IgD-negative memory B cell (primary cell): Measurements from ENCODE around the gene CD14. TPM values are rescaled to one million over a fixed set of nuclear protein-coding genes. Genes with fewer than 3 reads are reported as not detected.
"Not testable (repeated sequence)": the region's sequence is repeated elsewhere in the genome, so short reads cannot be mapped to it uniquely, and the experiment has no call there.

Experiments
- H3K27ac Mint-ChIP-seq, 3 donors: one replicate each; pipeline ENCODE4 v1.8.0; 2020 to 2022; ENCODE audit warnings: mild to moderate bottlenecking in 3 of 3, mixed read lengths in 3 of 3, moderate library complexity in 1 of 3
- H3K27me3 Mint-ChIP-seq: one replicate; pipeline ENCODE4 v1.8.0; 2021; ENCODE audit warnings: mixed read lengths
- H3K36me3 Mint-ChIP-seq: one replicate; pipeline ENCODE4 v1.8.0; 2020; ENCODE audit warnings: mild to moderate bottlenecking, mixed read lengths
- H3K4me1 Mint-ChIP-seq, 3 donors: one replicate each; pipeline ENCODE4 v1.8.0; 2020 to 2022; ENCODE audit warnings: mixed read lengths in 3 of 3, mild to moderate bottlenecking in 1 of 3
- H3K4me3 Mint-ChIP-seq, 4 donors: one replicate each; pipeline ENCODE4 v1.8.0; 2020 to 2022; ENCODE audit warnings: mild to moderate bottlenecking in 4 of 4, mixed read lengths in 4 of 4, moderate library complexity in 3 of 4
- H3K9me3 Mint-ChIP-seq, 3 donors: one replicate each; pipeline ENCODE4 v1.8.0; 2020 to 2021; ENCODE audit warnings: mixed read lengths in 3 of 3, mild to moderate bottlenecking in 1 of 3
- polyA plus RNA-seq: library from polyadenylated mRNA; unstranded; fragments of 300-500 nt; fragmentation: Illumina TruSeq; gene quantifications from one replicate; pipeline ENCODE4 v1.2.3, GENCODE V29; 2021

CD14 gene
- polyA plus RNA-seq, 1 donor from 2014 or later = 1.5 TPM

DNA sequence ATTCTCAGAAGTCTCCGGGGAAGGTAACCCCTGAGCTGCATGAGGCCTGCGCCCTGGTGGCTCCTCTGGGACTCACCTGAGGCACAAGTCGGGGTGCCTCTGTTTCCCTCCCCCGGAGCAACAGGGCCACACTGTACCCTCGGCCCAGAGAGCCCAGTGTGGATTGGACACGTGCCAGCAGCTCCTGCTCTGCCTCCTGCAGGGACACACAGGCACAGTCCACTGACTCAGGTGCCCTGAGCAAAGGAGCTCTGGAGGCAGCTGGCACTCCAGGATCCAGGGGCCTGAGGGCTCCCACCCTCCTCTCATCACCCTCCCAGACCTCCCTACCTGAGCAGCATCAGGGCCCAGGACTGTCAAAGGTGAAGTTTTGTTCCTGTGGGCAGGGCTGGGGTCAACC, 38.8 kb downstream of the CD14 start:
- H3K27ac Mint-ChIP-seq = no peak overlapping the region
- no peak overlapping the region for H3K4me3 Mint-ChIP-seq
- no peaks in the 10 kb centered on the region for H3K9me3 Mint-ChIP-seq
- H3K4me1 Mint-ChIP-seq = no peaks in the 10 kb centered on the region
- no peaks in the 10 kb centered on the region for H3K27me3 Mint-ChIP-seq
- no peaks in the 10 kb centered on the region for H3K36me3 Mint-ChIP-seq

DNA sequence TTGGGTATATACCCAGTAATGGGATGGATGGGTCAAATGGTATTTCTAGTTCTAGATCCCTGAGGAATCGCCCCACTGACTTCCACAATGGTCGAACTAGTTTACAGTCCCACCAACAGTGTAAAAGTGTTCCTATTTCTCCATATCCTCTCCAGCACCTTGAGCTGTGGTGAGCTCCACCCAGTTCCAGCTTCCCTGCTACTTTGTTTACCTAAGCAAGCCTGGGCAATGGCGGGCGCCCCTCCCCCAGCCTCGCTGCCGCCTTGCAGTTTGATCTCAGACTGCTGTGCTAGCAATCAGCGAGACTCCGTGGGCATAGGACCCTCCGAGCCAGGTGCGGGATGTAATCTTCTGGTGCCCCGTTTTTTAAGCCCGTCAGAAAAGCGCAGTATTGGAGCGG, 39.9 kb downstream of the CD14 start:
- H3K27ac Mint-ChIP-seq, H3K4me1 Mint-ChIP-seq, H3K36me3 Mint-ChIP-seq, H3K4me3 Mint-ChIP-seq, H3K9me3 Mint-ChIP-seq, H3K27me3 Mint-ChIP-seq: not testable (repeated sequence)

DNA sequence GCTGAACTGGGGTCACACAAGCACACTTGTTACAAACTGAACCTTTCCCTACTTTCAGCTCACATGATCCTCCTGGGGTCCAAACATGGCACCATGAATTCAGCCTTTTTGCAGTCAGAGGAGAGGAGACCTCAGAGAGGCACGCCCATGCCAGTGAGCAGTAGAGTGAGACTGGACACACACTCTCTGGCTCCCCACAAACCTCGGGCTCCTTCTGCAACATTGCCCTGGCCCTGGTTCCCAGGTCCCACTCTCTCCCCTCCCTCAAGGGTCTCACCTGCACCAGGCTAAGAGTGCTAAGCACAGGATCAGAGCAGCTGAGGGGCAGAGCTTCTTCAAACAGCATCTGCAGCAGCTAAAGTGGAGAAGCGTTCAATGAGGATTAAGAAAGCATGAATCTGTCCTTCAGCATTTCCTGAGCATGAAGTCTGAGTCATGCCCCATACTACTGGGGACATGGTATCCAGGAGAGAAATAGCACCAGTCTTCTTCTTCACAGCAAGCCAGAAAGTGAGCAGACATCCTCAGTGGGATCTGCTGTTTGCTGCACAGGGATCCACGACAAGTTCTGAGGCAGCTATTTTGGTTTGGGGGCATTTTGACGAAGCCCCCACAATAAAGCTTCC, 41.1 kb downstream of the CD14 start:
- Mint-ChIP-seq H3K4me1 (no peaks in the 10 kb centered on the region), H3K27ac (no peak overlapping the region), H3K36me3 (no peaks in the 10 kb centered on the region), H3K9me3 (no peaks in the 10 kb centered on the region), H3K27me3 (no peaks in the 10 kb centered on the region), H3K4me3 (no peak overlapping the region)

DNA sequence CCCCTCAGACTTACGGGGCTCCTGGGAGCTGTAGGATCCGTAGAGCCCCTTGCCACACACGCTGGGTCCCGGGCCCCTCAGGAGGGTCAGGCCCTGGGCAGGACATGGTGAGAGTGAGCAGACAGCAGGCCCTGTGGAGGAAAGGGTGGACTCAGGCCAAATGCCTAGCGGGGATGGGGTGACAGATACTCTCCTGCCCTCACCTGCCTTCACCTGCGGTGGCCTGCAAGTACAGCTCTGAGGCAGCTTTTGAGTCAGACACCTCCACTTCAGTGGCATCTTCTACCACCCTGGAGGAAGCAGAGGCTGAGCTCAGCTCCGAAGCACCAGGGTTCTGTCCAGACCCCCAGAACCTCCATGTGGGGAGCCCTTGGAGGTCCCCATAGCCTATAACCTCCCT, 42.1 kb downstream of the CD14 start:
- no peaks in the 10 kb centered on the region for H3K4me1 Mint-ChIP-seq

DNA sequence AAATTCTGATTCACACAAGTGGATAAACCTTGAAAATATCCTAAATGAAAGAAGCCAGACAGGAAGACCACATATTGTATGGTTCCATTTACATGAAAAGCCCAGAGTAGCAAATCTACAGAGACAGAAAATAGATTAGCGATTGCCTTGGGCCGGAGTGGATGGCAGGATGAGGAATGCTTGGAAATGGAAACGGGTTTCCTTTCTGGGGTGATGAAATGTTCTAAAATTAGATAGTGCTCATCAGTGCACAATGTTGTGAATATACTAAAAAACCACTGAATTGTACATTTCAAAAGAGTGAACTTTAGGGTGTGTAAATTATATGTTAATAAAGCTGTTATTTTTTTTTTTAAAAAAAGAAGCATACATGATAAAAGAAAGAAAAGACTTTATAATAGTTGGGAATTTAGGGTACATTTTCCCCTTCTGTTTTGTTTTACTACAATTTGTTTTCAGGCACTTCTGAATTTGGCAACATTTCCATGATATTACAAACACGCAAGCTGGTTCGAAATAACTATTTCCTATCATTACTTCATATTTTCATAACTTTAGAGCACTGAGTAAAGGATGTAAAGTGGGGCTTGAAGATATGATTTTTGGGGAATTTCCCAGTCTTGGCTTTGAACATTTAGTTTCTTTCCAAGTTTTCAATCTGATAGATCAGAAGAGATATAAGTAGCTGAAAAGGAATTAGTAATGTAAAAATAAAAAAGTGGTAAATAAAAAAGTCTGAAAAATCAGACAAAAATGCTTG, 44.5 kb downstream of the CD14 start:
- Mint-ChIP-seq H3K27ac (no peak overlapping the region), H3K36me3 (no peaks in the 10 kb centered on the region), H3K4me1 (no peaks in the 10 kb centered on the region), H3K9me3 (no peaks in the 10 kb centered on the region), H3K27me3 (no peaks in the 10 kb centered on the region), H3K4me3 (no peak overlapping the region)

More for the DNA sequence above, 42.1 kb downstream of the CD14 start:
- Mint-ChIP-seq H3K9me3 (no peaks in the 10 kb centered on the region), H3K4me3 (no peak overlapping the region), H3K36me3 (no peaks in the 10 kb centered on the region), H3K27ac (no peak overlapping the region), H3K27me3 (no peaks in the 10 kb centered on the region)

DNA sequence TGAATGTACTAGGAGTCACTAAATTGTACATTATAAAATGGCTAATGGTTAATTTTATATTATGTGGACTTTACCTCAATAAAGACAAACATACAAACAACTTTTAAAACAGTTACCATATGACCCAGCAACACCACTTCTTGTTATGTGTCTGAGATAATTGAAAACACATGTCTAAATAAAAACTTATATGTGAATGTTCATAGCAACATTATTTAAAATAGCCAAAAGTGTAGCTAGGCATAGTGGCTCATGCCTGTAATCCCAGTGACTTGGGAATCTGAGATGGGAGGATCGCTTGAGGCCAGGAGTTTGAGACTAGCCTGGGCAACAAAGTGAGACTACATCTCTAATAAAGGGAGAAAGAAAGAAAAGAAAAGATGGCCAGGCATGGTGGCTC, 45.5 kb downstream of the CD14 start:
- H3K9me3 Mint-ChIP-seq = no peaks in the 10 kb centered on the region
- no peak overlapping the region for H3K4me3 Mint-ChIP-seq
- H3K36me3 Mint-ChIP-seq = peaks cover 1% of the 10 kb centered on the region
- H3K4me1 Mint-ChIP-seq = no peaks in the 10 kb centered on the region
- H3K27me3 Mint-ChIP-seq = no peaks in the 10 kb centered on the region
- H3K27ac Mint-ChIP-seq = no peak overlapping the region

Other genes with a start within 250 kb of the CD14 start
- gene ANKHD1, start 231.3 kb downstream of the CD14 start, polyA plus RNA-seq = 69.7 TPM
- gene EIF4EBP3, start 85.5 kb downstream of the CD14 start, polyA plus RNA-seq = 32.9 TPM
- 31.8 TPM for gene SRA1, start 75.7 kb downstream of the CD14 start, polyA plus RNA-seq
- 4.4 TPM for gene APBB3, start 68.6 kb downstream of the CD14 start, polyA plus RNA-seq
- 79.8 TPM for gene SLC35A4, start 68.3 kb downstream of the CD14 start, polyA plus RNA-seq
- 14.7 TPM for gene TMCO6, start 6.3 kb upstream of the CD14 start, polyA plus RNA-seq
- gene NDUFA2, start 14.5 kb upstream of the CD14 start, polyA plus RNA-seq = 154 TPM
- gene IK, start 14.7 kb upstream of the CD14 start, polyA plus RNA-seq = 165 TPM
- 13.5 TPM for gene WDR55, start 31.7 kb upstream of the CD14 start, polyA plus RNA-seq
- not detected for gene DND1, start 40.4 kb upstream of the CD14 start, polyA plus RNA-seq
- 43.4 TPM for gene HARS1, start 58.2 kb upstream of the CD14 start, polyA plus RNA-seq
- 19.0 TPM for gene HARS2, start 58.3 kb upstream of the CD14 start, polyA plus RNA-seq
- 62.1 TPM for gene ZMAT2, start 67.3 kb upstream of the CD14 start, polyA plus RNA-seq
- not detected for gene PCDHA1, start 153.0 kb upstream of the CD14 start, polyA plus RNA-seq
- not detected for gene PCDHA2, start 161.7 kb upstream of the CD14 start, polyA plus RNA-seq
- not detected for gene PCDHA3, start 167.9 kb upstream of the CD14 start, polyA plus RNA-seq
- not detected for gene PCDHA4, start 173.9 kb upstream of the CD14 start, polyA plus RNA-seq
- not detected for gene PCDHA5, start 188.4 kb upstream of the CD14 start, polyA plus RNA-seq
- gene PCDHA6, start 194.8 kb upstream of the CD14 start, polyA plus RNA-seq = not detected
- gene PCDHA7, start 201.1 kb upstream of the CD14 start, polyA plus RNA-seq = not detected
- gene PCDHA8, start 208.0 kb upstream of the CD14 start, polyA plus RNA-seq = not detected
- gene PCDHA9, start 215.2 kb upstream of the CD14 start, polyA plus RNA-seq = not detected
- not detected for gene PCDHA10, start 222.7 kb upstream of the CD14 start, polyA plus RNA-seq
- gene PCDHA11, start 235.8 kb upstream of the CD14 start, polyA plus RNA-seq = not detected
- not detected for gene PCDHA12, start 242.1 kb upstream of the CD14 start, polyA plus RNA-seq
- not detected for gene PCDHA13, start 248.9 kb upstream of the CD14 start, polyA plus RNA-seq